IMR-90 (cell line): Measurements from ENCODE around the gene SLC9A9. TPM values are rescaled to one million over a fixed set of nuclear protein-coding genes. Genes with fewer than 3 reads are reported as not detected.

Experiments used
- ATAC-seq: fragments of 200-7000 bp; cut with Tn5 transposase; 2 replicates; pipeline ENCODE4 v1.9.1; 2020; ENCODE audit warnings: low read depth, mild to moderate bottlenecking, moderate library complexity
- BruUV-seq: library from RNA; stranded (reverse); fragments of 400-500 nt; replicated peaks from 2 replicates; lab custom pipeline; 2021; lab: Mats Ljungman, UMichigan
- CTCF ChIA-PET: fragments of 300-600 bp; formaldehyde crosslinking; extraction: SDS; loops from one replicate; lab custom pipeline; 2021; ENCODE audit warnings: antibody characterized with exemption; lab: Yijun Ruan, JAX
- POLR2A ChIA-PET: fragments of 300-600 bp; sonication (Branson Sonifier 250); formaldehyde crosslinking; loops from one replicate; lab custom pipeline; 2022; ENCODE audit warnings: antibody characterized with exemption; ENCODE audit not compliant: unreplicated experiment; lab: Charles Lee
- DNase-seq: peaks from one replicate; pipeline ENCODE4 v3.0.0; 2013
- H2AFZ ChIP-seq: replicated peaks from 2 replicates; pipeline ENCODE3; 2013; ENCODE audit warnings: low read length, mild to moderate bottlenecking; ENCODE audit not compliant: poor library complexity
- H2AK5ac ChIP-seq: 2 replicates; pipeline ENCODE4 v1.6.1; 2013; ENCODE audit warnings: low read depth, low read length, inconsistent platforms
- H2AK9ac ChIP-seq: replicated peaks from 2 replicates; pipeline ENCODE3; 2013; ENCODE audit warnings: mild to moderate bottlenecking, low read depth, low read length, moderate library complexity; ENCODE audit not compliant: poor library complexity
- H2BK120ac ChIP-seq: 2 replicates; pipeline ENCODE4 v1.6.1; 2013; ENCODE audit warnings: low read depth, low read length, inconsistent platforms
- H2BK15ac ChIP-seq: 3 replicates; pipeline ENCODE4 v1.6.1; 2013; ENCODE audit warnings: low read depth, low read length, inconsistent platforms
- H2BK20ac ChIP-seq: 2 replicates; pipeline ENCODE4 v1.6.1; 2013; ENCODE audit warnings: low read depth, mild to moderate bottlenecking, inconsistent platforms, low read length, moderate library complexity
- H2BK5ac ChIP-seq: 2 replicates; pipeline ENCODE4 v1.6.1; 2013; ENCODE audit warnings: mild to moderate bottlenecking, low read depth, low read length, inconsistent platforms; ENCODE audit not compliant: poor library complexity, severe bottlenecking
- H3K14ac ChIP-seq: replicated peaks from 2 replicates; pipeline ENCODE4 v1.6.1; 2013; ENCODE audit warnings: low read depth, low read length, inconsistent platforms
- H3K18ac ChIP-seq: 2 replicates; pipeline ENCODE4 v1.6.1; 2013; ENCODE audit warnings: low read depth, low read length, control low read depth
- H3K23ac ChIP-seq: 2 replicates; pipeline ENCODE4 v1.6.1; 2013; ENCODE audit warnings: low read depth, low read length, inconsistent platforms
- H3K27ac ChIP-seq: 2 replicates; pipeline ENCODE4 v1.5.1; 2013; ENCODE audit warnings: mild to moderate bottlenecking, control low read depth, low read length; ENCODE audit not compliant: insufficient read depth
- H3K27me3 ChIP-seq: 2 replicates; pipeline ENCODE4 v1.6.1; 2013; ENCODE audit warnings: low read length; ENCODE audit not compliant: control insufficient read depth, insufficient read depth
- H3K36me3 ChIP-seq: 2 replicates; pipeline ENCODE4 v1.6.1; 2013; ENCODE audit warnings: low read length, mixed read lengths; ENCODE audit not compliant: control insufficient read depth, insufficient read depth
- H3K4ac ChIP-seq: 2 replicates; pipeline ENCODE4 v1.6.1; 2013; ENCODE audit warnings: low read depth, low read length, inconsistent platforms
- H3K4me1 ChIP-seq: 2 replicates; pipeline ENCODE4 v1.6.1; 2013; ENCODE audit warnings: low read length, mixed read lengths; ENCODE audit not compliant: control insufficient read depth, insufficient read depth
- H3K4me2 ChIP-seq: 2 replicates; pipeline ENCODE4 v1.6.1; 2013; ENCODE audit warnings: low read depth, mild to moderate bottlenecking, control low read depth, low read length, moderate library complexity
- H3K4me3 ChIP-seq: 2 replicates; pipeline ENCODE4 v1.5.1; 2013; ENCODE audit warnings: low read depth, mild to moderate bottlenecking, control low read depth, low read length, moderate library complexity; ENCODE audit not compliant: insufficient read depth
- H3K56ac ChIP-seq: 2 replicates; pipeline ENCODE4 v1.6.1; 2013; ENCODE audit warnings: low read length, inconsistent platforms; ENCODE audit not compliant: insufficient read depth; ENCODE audit errors: extremely low read depth
- H3K79me1 ChIP-seq, 2 experiments: 2 replicates each; pipeline ENCODE4 v1.6.1; 2013; ENCODE audit warnings: low read length in 2 of 2, inconsistent platforms in 1 of 2, low read depth in 1 of 2
- H3K9ac ChIP-seq: 2 replicates; pipeline ENCODE4 v1.6.1; 2013; ENCODE audit warnings: low read depth, low read length, control low read depth
- H3K9me1 ChIP-seq: 2 replicates; pipeline ENCODE4 v1.6.1; 2013; ENCODE audit warnings: low read length, inconsistent platforms; ENCODE audit not compliant: insufficient read depth
- H3K9me3 ChIP-seq: 2 replicates; pipeline ENCODE4 v1.6.1; 2013; ENCODE audit warnings: low read length; ENCODE audit not compliant: control insufficient read depth, insufficient read depth
- H4K20me1 ChIP-seq: 2 replicates; pipeline ENCODE4 v1.6.1; 2013; ENCODE audit warnings: low read length, inconsistent platforms; ENCODE audit not compliant: insufficient read depth
- H4K5ac ChIP-seq: 2 replicates; pipeline ENCODE4 v1.6.1; 2013; ENCODE audit warnings: mild to moderate bottlenecking, low read depth, low read length, control low read depth
- H4K8ac ChIP-seq, 2 experiments: 2 replicates each; pipeline ENCODE4 v1.6.1; 2013; ENCODE audit warnings: low read depth in 2 of 2, low read length in 2 of 2, control low read depth in 1 of 2, inconsistent platforms in 1 of 2
- H4K91ac ChIP-seq: 2 replicates; pipeline ENCODE4 v1.6.1; 2013; ENCODE audit warnings: low read depth, low read length, inconsistent platforms; ENCODE audit not compliant: insufficient read depth
- RAD21 ChIP-seq: IDR thresholded peaks from 2 replicates; pipeline ENCODE4 v1.6.1; 2012; ENCODE audit warnings: low read length, improper control_type of control experiment
- dilution Hi-C: fragments of 300-500 bp; cut with HindIII; formaldehyde crosslinking; loops from one replicate; pipeline ENCODE4 v1.14.3; 2018; ENCODE audit warnings: low sequenced_read_pairs; ENCODE audit not compliant: unreplicated experiment
- in situ Hi-C: fragments of 300-500 bp; cut with MboI; formaldehyde crosslinking; loops from 3 replicates; pipeline ENCODE4 v1.14.3; 2019; ENCODE audit warnings: low sequenced_read_pairs, inconsistent platforms, mixed read lengths
- intact Hi-C: fragments of 100-400 bp; cut with micrococcal nuclease; formaldehyde crosslinking; loops from 2 replicates; pipeline ENCODE4 v1.10.0; 2022
- polyA plus RNA-seq, 3 experiments: library from polyadenylated mRNA; depleted of rRNA; stranded (reverse); fragments of >200 nt; gene quantifications; 2 replicates each; pipeline ENCODE4 v1.2.3, GENCODE V29; 2012; ENCODE audit warnings: low replicate concordance in 1 of 3
- total RNA-seq: library from RNA; depleted of rRNA; stranded (reverse); fragments of >200 nt; gene quantifications from 2 replicates; pipeline ENCODE4 v1.2.3, GENCODE V29; 2012

Gene SLC9A9
- total and polyA plus RNA-seq, 2 of the 4 experiments (the other 2 are of a cell fraction): 1.4 to 2.3 TPM

DNA sequence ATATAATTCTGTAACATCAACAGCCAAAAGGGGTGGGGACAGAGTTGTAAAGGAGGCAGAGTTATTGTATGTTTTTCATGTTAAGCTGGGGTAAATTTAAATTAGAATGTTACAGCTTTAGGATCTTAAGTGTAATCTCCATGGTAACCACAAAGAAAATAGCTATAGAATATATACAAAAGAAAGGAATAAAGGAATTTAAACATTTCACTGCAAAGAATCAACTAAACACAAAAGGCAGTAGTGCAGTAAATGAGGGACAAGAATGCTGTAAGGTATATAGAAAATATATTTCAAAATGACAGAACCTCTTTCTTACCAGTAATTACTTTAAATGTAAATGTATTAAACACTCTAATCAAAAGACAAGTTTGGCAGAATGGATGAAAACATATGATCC, 361.7 kb downstream of the SLC9A9 start:
- Histone ChIP-seq H2BK5ac (no peak overlapping the region), H2AFZ (no peak overlapping the region), H3K4me2 (no peak overlapping the region), H3K36me3 (no peaks in the 10 kb centered on the region), H3K14ac (no peak overlapping the region), H3K56ac (no peak overlapping the region), H3K9me3 (no peaks in the 10 kb centered on the region), H3K79me1 (no peaks in the 10 kb centered on the region), H3K4ac (no peak overlapping the region), H4K20me1 (no peaks in the 10 kb centered on the region), H3K4me3 (no peak overlapping the region), H4K91ac (no peak overlapping the region), H3K9me1 (no peaks in the 10 kb centered on the region), H4K5ac (no peak overlapping the region), H3K9ac (no peak overlapping the region), H3K18ac (no peak overlapping the region), H2AK9ac (no peak overlapping the region), H3K27me3 (no peaks in the 10 kb centered on the region), H2BK15ac (no peak overlapping the region), H4K8ac (no peak overlapping the region), H2BK120ac (no peak overlapping the region), H2BK20ac (no peak overlapping the region), H2AK5ac (no peak overlapping the region), H3K23ac (no peak overlapping the region), H3K27ac (no peak overlapping the region), H3K4me1 (no peaks in the 10 kb centered on the region)
- CTCF ChIA-PET: no interaction called here
- in situ Hi-C loops: no loop called here
- intact Hi-C loops: no loop called here
- no TSS peak for BruUV-seq
- TF ChIP-seq RAD21: no peak
- POLR2A ChIA-PET: no interaction called here
- ATAC-seq (no peak), DNase-seq (no peak)
- dilution Hi-C loops: no loop called here
